GM19455 (cell line): ENCODE results near the gene FARS2.

Experiments used
- ATAC-seq: cut with Tn5 transposase; IDR thresholded peaks from one replicate; pipeline ENCODE4 v1.9.1; 2021; ENCODE audit not compliant: unreplicated experiment

Gene FARS2

GRCh38 chr6:5525209-5525608 is 263.9 kb downstream of the FARS2 start:
- ATAC-seq: no peak

DNA sequence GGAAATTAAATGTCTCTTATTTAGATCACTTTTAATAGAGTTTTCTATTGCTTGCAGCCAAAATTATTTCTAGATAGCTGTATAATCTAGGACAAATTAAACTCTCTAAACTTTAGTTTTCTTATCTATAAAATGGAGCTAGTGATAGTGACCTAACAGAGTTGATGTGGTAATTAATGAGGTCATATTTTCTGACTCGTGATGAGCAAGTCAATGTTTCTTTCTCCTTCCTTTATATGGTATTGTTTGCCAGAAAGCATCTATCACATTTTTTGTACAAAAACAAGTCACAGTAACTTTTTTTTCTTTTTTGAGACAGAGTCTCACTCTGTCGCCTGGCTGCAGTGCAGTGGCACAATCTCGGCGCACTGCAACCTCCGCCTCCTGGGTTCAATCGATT is 267.7 kb downstream of the FARS2 start:
- ATAC-seq: no peak

DNA sequence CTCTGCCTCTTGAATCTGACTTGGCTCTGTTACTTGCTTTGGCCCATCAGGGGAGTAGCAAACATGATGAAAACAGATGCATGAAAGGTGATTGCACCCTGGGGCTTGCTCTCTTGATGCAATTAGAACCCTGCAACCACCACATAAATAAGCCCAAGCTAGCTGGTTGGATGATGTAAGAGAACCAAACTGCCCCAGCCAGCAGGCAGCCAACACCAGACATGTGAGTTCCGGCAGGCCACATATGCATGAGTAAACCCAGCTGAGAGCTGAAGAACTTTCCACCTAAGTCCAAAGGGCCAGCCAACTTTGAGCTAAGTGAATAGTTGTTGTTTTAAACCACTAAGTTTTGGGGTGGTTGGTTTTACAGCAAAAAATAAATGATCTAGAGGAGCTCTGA is 268.4 kb downstream of the FARS2 start:
- no peak for ATAC-seq

DNA sequence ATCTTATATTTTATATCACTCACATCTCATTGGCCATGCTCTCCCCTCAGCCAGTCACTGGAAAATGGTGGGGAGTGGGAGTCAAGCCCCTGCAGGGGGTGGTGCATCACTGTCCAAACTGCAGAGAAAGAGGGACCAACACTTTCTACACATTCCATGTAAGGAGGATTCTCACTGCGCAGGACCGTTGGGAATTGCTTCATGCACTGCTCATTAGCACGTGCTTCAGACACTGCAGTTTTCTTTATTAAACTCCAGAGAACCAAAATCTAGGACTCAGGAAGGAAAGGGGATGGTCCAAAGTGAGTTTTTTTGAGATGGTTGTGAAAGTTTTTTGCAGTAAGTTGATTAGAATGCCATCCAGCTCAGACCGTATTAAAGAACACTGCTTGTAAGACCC is 269.8 kb downstream of the FARS2 start:
- no peak for ATAC-seq

DNA sequence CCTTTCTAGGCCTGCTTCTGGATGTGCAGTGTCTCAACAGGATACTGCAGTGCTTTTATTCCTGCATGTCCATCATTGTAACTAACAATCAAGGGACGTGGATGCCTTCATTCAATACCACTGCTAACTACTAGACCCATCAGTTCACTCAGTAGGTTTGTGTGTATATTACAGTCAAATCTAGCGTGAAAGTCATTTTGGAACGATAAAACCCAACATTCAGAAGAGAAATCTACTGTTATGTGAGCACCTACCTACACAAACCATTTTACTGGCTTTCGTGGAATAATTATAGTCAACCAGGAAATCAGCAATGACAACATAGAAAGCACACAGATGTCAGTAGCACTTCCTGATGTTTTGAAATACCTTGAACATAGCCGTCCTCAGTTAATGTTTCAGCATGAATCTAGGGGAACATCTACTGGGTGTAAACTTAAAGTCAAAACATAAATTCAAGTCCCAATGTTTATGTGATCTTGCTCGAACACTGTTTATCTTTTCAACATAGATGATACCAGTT is 270.6 kb downstream of the FARS2 start:
- no peak for ATAC-seq

GRCh38 chr6:5532941-5533340 is 271.6 kb downstream of the FARS2 start:
- ATAC-seq: no peak

GRCh38 chr6:5534643-5535042 is 273.3 kb downstream of the FARS2 start:
- ATAC-seq: no peak

DNA sequence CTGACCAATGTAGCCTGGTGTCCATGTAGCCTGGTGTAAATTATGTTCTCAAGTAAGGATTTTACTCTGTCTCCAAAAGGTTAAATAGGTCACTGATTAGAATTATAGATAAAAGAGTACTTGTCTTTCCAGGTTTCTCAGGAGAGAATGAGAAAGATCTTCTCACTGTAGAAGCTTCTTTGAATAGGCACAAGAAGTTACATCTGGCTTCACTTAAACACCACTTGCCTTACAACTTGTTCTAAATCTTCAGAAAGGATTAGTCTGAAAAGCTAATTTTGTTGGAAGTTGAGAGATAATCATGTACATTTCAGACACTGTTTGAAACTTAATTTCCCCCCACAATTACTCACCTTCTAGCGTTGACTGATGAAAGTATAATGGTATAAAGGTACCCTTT is 275.3 kb downstream of the FARS2 start:
- no peak for ATAC-seq

GRCh38 chr6:5537132-5537531 is 275.8 kb downstream of the FARS2 start:
- ATAC-seq: no peak

- ATAC-seq: no peak
Observed at GRCh38 chr6:5537967-5538366, 276.7 kb downstream of the FARS2 start.

- no peak for ATAC-seq
Observed at GRCh38 chr6:5540370-5540769, 279.1 kb downstream of the FARS2 start.

DNA sequence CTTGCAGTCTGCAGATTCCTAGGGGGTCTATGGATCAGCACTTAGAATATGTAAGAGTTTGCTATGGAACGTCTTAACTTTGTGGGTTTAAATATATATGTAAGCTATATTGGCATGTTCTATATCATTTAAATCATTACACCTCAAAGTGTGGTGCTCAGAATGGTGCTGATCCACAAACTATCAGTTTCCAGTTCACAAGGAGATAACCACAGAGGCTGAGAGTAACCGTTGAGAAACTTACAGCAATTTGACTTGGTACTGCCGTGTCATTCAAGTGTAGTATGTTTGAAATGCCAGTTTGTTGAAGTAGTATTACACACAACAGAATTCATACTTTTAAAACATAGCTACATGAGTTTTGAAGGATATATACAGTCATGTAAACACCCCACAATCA is 279.7 kb downstream of the FARS2 start:
- ATAC-seq: no peak

GRCh38 chr6:5541751-5542432 is 280.6 kb downstream of the FARS2 start:
- no peak for ATAC-seq

- no peak for ATAC-seq
Observed at GRCh38 chr6:5547556-5547955, 286.2 kb downstream of the FARS2 start.

DNA sequence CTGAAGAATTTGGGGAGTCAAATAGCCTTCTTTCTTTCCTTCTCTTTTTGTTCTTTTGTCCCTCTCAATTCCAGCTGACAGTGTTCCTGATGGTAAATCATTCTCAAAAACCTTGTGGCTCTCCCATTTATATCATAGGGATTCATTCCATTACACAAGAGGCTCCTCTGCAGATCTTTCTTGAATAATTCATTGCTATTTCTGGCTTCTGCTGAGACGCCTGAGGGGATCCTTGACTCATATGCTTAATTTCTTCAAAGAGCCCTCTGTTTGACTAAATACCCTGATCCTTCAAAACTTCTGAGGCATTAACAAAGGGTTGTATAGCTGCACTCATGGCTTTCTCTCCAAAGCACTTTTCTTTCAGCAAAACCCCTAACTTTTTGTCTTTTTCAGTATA is 289.3 kb downstream of the FARS2 start:
- ATAC-seq: no peak

GRCh38 chr6:5552243-5552642 is 290.9 kb downstream of the FARS2 start:
- ATAC-seq: no peak

DNA sequence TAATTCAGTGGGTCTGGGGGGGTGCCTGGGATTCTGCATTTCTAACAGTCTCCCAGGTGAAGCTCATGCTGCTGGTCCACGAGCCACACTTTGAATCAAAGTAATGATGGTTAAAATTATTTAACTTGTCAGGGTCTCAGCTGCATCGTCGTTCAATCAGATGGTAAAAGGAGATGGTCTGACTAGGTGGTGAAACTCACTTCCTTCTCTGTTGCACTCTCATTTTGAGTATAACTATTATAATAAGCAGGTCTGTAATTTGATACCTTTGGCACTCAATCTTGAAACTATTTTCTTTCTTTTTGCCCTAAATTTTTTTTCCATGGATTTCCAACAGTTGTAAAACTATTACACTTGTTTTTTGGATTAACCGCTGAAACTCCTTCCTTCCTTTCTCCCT is 292.5 kb downstream of the FARS2 start:
- no peak for ATAC-seq

- ATAC-seq: no peak
Observed at GRCh38 chr6:5554226-5554625, 292.9 kb downstream of the FARS2 start.

DNA sequence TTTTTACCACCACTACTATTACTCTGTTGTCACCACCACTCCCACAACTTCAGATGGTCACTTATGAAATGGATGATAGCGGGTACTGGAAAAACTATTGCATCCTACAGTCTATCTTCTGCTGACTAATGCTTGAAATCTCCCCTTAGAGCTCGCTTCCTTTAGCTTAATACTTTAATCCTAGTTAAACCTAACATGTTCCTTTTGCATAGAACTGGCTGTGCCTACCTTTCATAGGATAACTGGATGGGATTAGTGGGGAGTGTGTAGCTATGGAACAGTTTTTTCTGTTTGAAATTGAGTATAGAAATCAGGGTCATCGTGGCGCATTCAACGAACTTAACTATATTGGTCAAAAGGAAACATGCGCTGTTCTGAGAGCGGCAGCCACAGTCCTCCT is 294.7 kb downstream of the FARS2 start:
- no peak for ATAC-seq

- no peak for ATAC-seq
Observed at GRCh38 chr6:5557506-5557905, 296.2 kb downstream of the FARS2 start.

DNA sequence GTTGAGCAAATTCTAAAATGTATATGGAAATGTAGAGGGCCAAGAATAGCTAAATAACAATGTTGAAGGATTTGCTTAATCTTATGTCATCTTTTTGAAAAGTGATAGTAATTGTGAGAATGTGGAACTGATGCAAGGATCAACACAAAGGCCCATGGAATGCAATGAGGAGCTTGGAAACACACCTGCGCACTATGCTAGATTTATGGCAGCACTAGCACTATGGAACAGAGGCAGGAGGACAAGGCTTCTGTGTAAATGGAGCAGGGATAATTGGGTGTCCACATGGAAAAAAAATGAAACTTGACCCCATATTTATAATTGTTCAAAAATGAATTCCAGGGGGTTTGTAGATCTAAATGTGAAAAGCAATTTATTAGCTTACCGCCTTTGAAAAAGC is 298.3 kb downstream of the FARS2 start:
- no peak for ATAC-seq

- ATAC-seq: no peak
Observed at GRCh38 chr6:5562277-5562676, 301.0 kb downstream of the FARS2 start.

- no peak for ATAC-seq
Observed at GRCh38 chr6:5563086-5563485, 301.8 kb downstream of the FARS2 start.
